GM13977 (cell line): Measurements from ENCODE around the gene TRIM32.

Source experiments
- DNase-seq: peaks from one replicate; pipeline ENCODE4 v3.0.0; 2012; ENCODE audit warnings: low spot score
- CTCF ChIP-seq: IDR thresholded peaks from 2 replicates; pipeline ENCODE4 v1.5.1; 2012; ENCODE audit warnings: mild to moderate bottlenecking, control low read depth; ENCODE audit not compliant: insufficient read depth; ENCODE audit errors: extremely low read depth, missing control alignments
- in situ Hi-C: fragments of 300-500 bp; cut with MboI; formaldehyde crosslinking; loops from one replicate; pipeline ENCODE4 v1.12.0; 2022; ENCODE audit warnings: low sequenced_read_pairs, low pct_unique_long_range_greater_than_20kb, mixed read lengths, inconsistent platforms; ENCODE audit not compliant: unreplicated experiment

Gene TRIM32

GRCh38 chr9:116687074-116687753 lies at the start of gene TRIM32:
Gene TRIM32, plus strand, starts transcription at chr9:116687305. Its CDS starts 10,438 bp downstream, at chr9:116697743.
- in situ Hi-C loops = no loop called here
- DNase-seq = peak; percentile 95
- TF ChIP-seq CTCF = no peak

DNA sequence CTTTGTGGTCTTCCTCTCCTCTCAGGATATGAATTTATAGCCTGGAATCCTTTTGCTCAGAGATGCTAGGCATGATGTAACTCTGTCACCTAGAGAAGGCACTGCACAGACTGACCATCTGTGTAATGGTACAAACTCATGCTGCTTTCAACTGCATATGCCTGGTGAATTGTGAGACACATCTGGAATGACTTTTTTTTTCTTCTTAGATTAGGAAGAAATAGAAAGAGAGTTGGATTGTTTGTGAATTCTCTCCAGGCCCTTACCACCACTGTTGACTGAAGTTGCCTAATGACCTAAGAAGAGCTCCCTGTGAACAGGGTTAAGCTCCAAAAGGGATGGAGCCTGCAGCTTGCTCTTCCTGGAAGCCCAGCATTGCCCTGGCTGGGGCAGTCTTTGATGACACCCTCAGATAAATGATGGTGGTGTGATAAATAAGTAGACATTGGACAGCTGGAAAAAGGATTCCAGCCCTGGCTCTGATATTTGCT lies 47.8 kb upstream of the TRIM32 start:
- in situ Hi-C loops = no loop called here
- TF ChIP-seq CTCF = no peak
- no peak for DNase-seq

- no peak for TF ChIP-seq CTCF
- in situ Hi-C loops = no loop called here
- DNase-seq = no peak
Measured at GRCh38 chr9:116641292-116642059, 45.6 kb upstream of the TRIM32 start.

DNA sequence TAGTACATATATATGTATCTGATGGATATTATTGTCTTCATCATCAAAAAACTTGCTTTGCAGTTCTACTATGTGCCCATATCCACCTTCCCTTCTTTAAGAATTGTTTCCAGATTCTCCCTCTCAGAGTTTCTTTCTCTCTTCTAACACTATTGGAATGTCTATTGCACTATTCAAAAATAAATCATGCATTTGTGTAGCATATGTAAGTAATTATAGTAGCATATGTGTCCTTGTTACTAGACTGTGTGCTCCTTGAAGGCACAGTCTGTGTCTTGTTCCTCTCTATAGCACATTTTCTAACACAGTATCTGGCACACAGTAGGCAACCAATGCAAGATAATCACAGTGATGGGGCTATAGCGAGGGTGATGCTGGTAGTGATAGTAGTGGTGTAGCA lies 43.4 kb upstream of the TRIM32 start:
- no peak for TF ChIP-seq CTCF
- in situ Hi-C loops = no loop called here
- DNase-seq = no peak

GRCh38 chr9:116644091-116644688 lies 42.9 kb upstream of the TRIM32 start:
- in situ Hi-C loops = no loop called here
- DNase-seq = no peak
- TF ChIP-seq CTCF = no peak

DNA sequence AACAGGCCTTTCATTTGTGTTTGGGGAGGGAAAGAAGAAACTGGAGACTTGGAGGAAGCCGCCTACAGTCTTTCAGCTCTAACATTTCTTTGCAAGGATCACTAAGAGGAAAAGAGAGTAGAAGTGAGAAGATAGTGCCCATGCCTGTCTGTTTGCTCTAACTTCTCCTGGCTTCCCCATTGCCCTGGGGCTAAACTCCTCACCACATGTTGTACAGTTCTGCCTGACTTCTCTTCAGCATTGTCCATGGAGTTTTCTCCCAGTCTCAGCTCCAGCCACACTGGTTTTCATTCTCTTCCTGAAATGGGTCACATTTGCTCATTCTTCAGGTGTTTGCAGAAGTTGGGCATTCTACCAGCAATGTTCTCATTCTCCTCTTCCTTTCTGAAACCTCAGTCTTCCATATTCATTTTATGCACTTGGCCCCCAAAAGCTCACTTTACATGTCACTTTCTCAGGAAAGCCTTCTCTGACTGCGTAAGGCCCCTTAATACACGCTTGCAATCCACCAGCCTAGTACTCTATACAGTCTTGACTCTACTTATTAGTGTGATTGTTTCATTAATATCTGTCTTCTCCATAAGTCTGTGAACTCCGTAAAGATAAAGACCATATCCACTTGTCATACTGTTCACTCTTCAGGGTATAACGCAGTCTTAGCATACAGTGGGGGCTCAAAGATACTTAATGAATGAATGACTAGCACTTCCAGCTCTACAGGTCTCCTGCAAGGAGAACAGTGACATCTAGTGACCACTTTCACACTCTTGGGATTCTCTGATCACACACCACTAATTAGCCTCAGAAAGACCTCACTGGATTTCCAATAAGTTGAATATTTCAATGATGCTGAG lies 40.2 kb upstream of the TRIM32 start:
- DNase-seq = no peak
- peak; percentile 56 for TF ChIP-seq CTCF
- in situ Hi-C loops = no loop called here
